GM19397 (cell line): ENCODE results near the gene LIMCH1.

ENCODE experiments used
- ATAC-seq: cut with Tn5 transposase; IDR thresholded peaks from one replicate; pipeline ENCODE4 v1.9.1; 2021; ENCODE audit warnings: mild to moderate bottlenecking, moderate library complexity; ENCODE audit not compliant: unreplicated experiment

Gene LIMCH1

DNA sequence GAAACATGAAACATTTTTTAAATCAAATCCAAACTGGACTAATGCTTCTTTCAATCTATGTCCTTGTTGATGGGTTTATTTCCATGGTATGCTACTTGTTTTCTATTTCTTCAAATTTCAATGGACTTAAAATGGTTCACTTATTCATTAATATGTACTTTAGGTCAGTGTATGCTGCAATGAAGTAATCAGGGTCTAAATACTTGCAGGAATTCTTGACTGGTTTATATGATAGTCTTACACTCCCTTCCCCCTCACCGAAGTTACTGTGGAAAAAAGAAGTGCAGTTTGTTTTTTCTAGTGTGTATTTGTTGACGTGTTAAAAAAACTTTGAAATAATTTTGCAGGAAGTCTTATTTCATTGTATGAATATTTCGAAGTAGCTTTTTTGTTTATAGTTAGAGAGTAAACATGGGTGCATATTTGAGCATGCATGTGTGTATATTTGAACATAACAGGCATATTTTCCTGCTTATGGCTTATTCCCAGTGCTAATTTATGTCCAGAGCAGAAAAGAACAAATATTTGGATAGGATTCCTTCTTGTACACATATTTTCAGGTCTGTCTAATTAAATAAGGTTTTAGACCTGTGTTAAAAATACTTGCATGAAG, 65.0 kb downstream of the LIMCH1 start:
- no peak for ATAC-seq

DNA sequence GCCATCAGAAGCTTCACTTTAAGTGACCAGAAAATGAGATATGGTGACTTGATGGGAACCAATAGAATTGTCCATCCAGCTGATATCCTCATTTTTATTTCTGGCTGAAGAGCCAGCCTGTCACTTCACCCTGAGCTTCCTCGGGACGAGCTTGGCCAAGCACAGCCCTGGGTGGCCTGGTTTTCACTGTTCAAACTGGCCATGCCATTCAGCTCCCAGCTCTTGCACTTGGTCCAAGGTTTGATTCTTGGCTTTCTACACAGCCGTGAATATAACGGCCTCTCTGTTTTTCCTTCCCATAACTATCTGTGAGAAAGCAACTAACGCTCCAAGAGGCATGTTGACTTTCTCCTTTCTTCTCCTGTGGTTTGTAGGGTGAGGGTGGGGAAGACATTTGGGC, 71.9 kb downstream of the LIMCH1 start:
- ATAC-seq, result no peak

DNA sequence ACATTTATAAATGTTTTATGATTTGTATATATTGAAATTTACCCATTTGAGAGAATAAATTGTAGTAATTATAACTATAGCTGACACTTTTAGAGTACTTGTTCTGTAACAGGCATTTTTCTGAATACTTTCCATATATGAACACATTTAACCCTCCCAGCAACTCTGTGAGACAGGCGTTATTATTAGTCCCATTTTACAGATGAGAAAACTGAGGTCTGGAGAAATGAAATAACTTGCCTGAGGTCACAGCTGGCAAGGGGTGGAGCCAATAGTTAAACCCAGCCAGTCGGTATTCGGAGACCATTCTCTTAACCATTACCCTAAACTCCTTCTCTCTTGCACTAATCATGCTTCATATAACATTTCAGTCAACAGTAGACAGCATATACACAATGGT, 72.5 kb downstream of the LIMCH1 start:
- no peak for ATAC-seq

DNA sequence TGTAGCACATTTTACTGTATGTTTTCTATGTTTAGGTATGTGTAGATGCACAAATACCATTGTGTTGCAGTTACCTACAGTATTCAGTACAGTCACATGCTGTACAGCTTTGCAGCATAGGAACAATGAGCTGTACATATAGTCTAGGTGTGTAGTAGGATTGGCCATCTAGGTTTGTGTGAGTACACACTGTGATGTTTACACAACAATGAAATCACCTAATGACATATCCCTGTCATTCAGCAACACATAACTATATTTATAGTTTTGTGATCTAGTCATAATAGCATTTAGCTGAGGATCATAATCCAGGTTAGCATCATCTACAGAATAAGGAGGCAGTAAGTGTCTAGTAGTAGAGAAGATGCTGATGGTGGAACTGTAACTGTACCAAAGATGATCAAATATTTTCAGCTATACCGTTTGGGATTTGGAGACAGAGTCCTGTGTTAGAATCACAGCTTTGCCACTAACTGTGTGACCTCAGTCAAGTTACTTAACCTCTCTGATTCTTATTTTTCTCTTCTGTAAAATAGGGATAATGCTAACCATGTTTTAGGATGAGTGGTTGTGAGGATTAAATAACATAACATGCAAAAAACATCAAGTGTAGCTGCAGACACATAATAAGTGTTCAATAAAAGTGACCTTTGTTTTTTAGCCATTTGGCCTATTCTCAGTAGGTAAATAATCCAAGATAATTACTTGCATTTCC, 73.3 kb downstream of the LIMCH1 start:
- no peak for ATAC-seq

DNA sequence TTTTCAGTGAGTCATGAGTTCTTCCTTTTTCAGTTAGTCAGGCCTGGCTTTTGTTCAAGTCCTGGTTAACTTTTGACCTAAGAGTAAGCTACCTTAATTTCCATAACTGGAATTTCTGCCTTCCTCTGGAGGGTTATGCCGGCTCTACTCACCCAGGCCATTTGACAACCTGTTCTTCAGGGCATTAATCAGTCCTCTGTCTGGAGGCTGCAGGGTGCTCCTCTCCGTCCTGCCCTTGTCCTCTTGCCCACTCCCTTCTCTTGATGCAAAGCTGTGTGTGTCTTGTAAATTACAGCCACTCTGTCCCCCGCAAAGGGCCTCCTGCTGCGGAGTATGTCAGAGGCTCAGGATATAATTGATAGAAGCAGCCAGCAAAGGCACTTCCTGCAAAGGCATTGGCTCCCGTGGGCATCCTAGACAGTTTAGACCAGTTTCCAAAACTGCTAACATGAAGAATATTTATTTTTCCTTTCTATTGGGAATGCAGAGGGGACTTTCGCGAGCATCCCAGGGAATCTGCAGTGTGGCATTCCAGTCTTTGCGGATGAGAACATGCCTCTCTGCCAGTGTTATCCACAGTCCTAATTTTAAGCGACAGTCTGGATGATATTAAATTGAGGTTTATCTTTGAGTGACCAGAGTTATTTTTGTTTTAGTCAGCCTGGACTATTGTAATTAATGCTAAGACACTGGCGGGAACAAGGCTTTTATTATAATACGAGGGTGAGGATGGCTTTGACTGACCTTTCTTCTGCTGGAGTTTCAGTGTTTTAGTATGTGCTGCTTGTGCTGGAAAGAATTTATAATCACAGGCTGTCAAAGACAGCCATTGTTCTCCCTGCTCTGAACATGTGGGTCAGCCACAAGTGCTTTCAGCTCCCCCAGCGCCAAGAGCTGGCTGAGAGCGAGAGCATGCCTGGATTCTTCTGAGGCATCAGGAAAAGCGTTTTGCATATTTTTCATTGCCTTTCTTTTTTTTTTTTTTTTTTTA, 74.2 kb downstream of the LIMCH1 start:
- no peak for ATAC-seq

DNA sequence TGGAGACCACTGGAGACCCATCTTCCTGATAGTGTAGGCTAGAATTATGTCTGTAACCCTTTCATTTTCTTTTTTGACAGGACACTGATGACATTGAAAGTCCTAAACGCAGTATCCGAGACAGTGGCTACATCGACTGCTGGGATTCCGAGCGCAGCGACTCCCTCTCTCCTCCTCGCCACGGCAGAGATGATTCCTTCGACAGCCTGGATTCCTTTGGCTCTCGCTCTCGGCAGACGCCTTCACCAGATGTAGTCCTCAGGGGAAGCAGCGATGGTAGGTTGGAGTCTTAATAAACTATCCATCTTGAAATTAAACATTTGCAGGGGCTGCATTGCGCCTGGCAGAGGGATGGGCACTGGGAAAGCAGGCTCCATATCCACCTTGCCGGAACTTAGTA, 75.4 kb downstream of the LIMCH1 start:
- ATAC-seq, result no peak

DNA sequence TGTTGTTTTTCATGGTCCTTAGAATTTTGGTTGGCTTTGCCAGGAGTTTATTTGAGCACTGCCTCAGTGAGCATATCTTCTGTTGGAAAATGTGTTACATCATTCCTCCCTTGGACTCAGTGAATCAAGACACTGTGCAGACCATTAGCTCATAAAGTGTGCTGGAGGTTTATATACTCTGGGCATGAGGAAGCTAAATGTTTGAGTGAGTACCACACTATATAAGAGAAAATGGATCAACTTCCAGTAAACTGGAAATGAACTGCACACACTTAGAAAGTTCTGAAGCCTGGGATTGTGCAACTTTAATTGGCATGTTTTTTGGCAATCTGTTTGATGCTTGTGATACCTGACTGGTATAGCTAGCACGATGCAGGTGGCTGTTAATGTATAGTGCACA, 75.9 kb downstream of the LIMCH1 start:
- no peak for ATAC-seq

DNA sequence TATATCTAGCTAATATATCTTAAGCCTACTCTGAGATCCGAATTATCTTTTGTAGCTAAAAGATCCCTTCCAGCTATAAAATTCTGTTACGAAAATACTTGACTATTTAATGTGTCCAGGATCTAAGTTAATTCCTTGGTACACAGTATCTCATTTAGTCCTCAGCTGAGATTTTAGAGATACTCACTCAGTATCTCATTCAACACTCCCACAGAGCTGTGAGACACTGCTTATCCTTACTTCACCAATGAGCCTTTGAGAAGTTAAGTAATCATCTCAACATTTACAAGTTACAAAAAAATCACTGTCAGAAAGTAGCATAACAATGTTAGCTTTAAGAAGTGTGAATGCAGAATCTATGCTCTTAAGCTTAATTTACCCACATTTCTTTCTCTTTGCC, 76.6 kb downstream of the LIMCH1 start:
- ATAC-seq, result no peak

DNA sequence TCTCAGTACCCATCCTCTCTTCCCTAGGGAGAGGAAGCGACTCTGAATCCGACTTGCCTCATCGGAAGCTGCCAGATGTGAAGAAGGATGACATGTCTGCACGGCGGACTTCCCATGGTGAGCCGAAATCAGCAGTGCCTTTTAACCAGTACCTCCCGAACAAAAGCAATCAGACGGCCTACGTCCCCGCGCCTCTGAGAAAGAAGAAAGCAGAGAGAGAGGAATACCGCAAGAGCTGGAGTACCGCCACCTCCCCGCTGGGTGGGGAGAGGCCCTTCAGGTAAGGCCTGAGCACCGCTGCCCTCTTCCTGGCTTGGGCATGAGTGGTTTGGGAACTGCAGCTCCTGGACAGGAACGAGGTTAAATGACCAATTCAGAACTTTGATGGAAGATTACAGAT, 81.2 kb downstream of the LIMCH1 start:
- no peak for ATAC-seq

DNA sequence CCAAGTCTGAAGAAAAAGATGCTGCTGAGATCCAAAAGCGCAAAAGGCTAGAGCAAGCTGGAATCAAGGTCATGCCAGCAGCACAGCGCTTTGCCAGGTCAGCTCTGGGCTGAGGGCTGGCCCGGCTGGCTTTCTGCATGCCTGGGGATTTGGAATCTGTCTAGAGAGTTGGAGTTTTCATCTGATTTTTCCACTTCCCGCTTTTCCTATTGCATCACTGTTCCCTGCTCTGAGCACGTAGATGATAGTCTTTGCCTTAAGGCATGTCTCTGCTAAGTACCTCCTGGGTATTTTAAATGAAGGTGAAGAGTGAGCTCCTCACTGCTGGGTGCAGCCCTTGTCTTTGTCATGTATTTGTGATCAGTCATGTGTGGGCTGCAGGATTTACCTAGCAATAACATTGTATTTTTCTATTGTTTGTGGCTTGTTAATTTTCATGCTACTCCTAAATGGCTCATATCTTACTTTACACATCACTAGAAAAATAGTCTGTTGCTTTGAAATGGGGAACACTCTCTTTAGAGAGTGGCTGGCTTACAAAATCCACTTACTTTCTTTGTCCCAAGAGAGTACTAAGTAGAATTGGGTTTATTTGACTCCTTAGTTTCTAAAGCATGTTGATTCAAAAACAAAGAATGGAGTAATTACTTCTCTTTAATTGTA, 82.8 kb downstream of the LIMCH1 start:
- ATAC-seq, result no peak

DNA sequence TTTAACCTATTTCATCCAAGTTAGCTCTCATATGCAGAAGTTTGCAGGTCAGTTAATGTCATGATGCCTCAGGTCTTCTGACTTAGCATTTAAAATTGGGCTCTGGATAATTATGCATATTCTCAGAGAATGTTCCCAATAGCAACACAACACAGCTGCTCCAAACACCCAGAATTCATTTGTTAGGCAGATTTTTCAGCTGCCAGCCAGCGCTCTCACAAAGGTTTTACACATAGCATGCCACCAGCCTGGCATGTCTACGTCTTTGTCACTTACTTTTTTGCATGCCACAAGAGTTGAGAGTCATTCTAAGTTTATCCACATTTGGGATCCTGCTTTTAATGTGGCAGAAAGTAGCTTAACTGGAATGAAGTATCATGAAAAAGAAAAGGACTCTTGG, 84.8 kb downstream of the LIMCH1 start:
- no peak for ATAC-seq

DNA sequence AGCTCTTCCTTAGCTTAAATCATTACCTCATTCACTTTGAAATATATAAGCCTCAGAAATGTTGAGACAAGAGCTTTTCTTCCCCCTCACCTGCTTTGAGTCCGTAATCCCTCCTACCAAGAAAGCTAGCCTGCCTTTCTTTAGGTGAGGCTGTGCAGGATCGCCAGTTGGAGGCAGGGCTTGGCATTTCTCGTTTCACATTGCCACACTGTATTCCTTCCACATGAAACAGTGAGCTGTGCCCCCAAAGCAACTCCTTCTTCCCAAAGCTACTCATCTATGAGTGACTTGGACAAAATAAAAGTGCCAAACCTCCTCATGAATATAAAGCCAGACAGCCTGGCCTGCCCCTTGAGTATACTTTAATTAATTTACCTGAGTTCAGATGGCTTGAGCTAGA, 86.8 kb downstream of the LIMCH1 start:
- no peak for ATAC-seq

DNA sequence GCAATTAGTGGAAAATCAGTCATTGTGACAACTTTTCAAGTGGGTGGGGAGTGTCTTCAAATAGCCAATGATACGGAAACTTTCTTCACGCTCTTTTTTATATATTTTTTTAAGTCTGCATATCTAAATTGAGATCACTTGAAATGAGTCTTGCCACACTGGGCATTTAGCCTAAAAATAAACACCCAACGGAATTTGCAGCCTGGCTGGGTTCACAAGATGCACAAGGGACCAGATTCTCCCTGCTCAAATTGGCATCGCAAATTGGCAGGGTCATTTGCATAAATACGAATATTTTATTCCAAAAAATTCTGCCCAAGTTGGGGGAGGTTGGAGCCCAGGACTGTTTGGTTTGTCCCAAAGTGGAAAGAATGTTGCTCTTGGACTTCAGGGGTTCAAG, 87.6 kb downstream of the LIMCH1 start:
- no peak for ATAC-seq

DNA sequence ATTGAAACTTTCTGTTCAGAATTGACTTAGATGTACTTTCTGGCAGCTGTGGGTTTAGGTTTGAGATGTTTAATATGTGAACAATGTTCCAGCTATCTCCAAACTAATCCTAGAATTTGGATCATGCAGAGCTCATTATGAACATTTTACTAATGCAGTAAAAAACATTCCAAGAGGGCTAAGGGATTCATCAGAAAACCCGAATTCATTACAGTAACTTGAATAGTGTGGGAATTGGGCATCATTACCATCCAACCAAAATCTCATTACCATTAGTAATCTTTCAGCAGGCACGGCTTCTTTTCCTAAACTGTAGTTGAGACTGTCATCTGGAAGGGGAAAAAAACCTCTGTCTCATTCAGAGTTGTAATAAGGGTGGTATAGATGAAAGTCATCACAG, 91.0 kb downstream of the LIMCH1 start:
- no peak for ATAC-seq

DNA sequence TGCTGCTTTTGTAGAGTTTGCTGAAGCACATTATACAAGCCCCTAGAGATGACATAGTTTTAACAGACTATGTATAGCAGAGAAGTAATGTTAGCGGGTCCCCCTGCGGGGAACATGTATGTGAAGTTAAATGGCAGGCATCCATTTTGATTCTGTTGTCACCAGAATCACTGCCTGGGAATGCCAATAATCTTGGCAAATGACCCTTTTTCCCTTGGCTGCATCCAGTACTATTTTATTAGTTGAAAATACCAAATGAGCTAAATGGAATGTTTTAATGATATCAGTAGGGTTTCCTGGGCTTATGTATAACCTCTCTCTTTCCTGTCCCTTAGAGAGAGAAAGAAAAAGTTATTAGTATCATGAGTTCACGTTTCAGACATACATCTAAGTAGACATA, 93.6 kb downstream of the LIMCH1 start:
- ATAC-seq, result no peak

DNA sequence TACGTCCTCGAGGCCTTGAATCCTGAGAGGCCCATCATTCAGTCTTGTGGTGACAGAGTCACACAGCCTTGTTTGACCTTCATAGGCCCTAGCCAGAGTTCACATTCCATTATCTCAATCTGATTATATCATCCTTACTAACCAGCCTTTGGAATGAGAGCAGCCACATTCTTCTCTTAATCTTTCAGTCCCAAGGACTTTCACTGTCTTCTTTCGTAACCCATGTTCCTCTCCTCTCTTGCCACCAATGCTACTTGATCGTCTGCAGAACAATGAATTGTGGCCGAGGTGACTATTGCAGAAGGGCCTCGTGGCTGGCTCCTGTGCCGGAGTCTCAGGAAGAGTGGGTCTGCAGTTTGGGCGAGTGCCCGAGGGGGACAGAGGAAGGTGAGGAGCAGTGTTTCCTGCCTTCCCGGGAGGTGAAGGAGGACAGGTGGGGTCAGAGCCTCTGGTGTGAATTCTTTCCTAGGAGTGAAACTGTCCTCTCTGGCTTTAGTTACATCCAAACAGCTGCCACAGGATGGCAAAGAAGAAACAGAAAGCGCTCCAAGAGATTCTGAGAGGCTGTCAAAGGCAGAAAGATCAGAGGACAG, 94.6 kb downstream of the LIMCH1 start:
- no peak for ATAC-seq

DNA sequence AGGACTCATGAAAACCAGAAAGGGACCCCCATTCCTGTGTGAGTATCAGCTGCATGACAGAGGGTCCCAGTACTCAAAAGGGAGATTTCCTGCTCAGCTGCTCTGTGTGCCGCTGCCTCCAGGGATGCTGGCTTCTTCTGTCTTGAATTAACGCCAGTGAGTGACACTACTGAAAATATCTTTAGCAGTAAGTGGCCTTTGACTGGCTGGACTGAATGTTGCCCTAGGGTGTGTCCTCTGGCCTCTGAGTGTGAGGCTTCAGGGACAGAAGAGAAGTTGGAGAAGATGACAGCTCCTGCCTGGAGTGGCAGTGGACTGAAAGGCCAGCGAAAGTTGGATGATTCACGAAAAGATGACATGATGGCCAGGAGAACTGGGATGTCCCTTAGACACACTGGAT, 95.4 kb downstream of the LIMCH1 start:
- ATAC-seq, result no peak

DNA sequence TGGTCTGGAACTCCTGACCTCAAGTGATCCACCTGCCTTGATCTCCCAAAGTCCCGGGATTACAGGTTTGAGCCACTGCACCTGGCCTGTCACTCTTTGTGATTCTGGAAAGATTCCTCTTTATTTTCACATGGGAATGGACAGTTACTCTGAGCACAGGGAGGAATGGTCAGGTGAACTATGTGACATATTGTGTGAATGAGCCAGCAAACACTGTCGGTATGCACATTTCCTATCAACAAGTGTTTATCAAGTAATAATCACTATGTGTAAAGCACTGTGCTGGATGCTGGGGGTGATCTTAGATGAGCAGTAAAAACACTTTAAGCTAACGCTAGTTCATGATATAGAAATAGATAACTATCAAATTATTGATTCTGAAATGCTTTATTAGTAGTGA, 97.5 kb downstream of the LIMCH1 start:
- no peak for ATAC-seq

DNA sequence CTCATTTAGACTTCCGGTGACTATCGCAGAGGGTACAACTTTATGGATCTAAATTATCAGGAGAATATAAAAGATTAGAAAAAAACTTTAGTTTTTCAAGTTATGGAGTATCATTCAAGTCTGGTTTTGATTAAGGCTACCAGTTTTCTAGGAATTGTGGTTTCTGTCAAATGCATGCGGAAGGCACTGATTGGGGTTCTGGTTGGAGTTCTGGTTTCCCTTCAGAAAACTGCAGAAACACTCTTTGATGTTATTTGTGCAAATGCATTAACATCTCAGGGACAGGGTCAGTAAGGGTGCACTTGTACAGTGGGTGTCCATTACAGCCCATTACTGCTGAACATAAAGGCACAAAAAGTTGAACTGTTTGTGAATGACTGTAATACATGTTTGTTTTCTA, 100.2 kb downstream of the LIMCH1 start:
- ATAC-seq, result no peak

DNA sequence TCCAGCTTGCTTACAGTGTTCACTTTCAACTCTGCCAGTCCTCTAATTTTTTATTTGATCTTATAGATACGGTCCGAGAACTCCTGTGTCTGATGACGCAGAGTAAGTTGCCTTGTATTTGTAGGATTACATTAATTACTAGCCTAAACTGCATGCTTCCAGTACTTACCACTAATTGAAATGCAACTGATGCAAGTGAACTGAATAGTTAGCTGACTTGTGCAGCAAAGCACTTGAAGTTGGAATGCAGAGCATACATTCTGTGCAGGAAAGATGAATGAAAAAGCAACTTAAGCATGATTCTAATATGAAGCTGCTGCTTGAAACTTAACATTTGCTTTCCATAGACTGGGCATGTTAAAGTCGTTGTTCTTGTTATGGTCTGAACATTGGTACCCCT, 100.9 kb downstream of the LIMCH1 start:
- ATAC-seq, result no peak

DNA sequence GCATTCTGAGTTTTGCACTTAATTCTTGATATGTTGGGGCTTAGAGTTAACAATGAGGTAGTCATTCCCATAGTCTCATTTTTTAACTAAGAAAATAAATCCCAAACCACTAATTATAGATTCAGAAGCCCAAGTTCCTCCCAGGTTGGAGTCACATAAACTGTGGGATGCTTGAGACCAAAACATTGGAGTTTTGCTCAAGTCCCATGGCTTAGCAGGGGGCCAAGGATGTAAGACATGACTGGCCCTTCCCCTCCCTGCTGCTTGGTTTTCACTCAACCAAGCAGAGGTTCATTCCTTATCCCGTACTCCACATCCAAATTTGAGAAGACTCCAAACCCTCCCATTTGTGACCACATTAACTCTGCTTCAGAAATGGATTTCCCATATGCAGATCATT, 101.3 kb downstream of the LIMCH1 start:
- no peak for ATAC-seq
